GM15510 (cell line): ENCODE measurements around the gene SNN.

Source experiments
- POLR2A ChIP-seq: IDR thresholded peaks from 3 replicates; pipeline ENCODE4 v1.6.1; 2011; ENCODE audit warnings: borderline replicate concordance; ENCODE audit not compliant: insufficient read length; ENCODE audit errors: extremely low read depth

SNN gene

GRCh38 chr16:11649276-11649675 lies 19.0 kb upstream of the SNN start:
- no peak for TF ChIP-seq POLR2A

GRCh38 chr16:11650641-11651591 lies 17.3 kb upstream of the SNN start:
- no peak for TF ChIP-seq POLR2A

- no peak for TF ChIP-seq POLR2A
Observed at GRCh38 chr16:11651796-11652195, 16.5 kb upstream of the SNN start.

- TF ChIP-seq POLR2A: no peak
Observed at GRCh38 chr16:11655655-11656054, 12.6 kb upstream of the SNN start.

- no peak for TF ChIP-seq POLR2A
Observed at GRCh38 chr16:11657556-11657955, 10.7 kb upstream of the SNN start.

- TF ChIP-seq POLR2A: no peak
Observed at GRCh38 chr16:11658896-11659708, 9.2 kb upstream of the SNN start.

- TF ChIP-seq POLR2A: no peak
Observed at GRCh38 chr16:11660565-11660964, 7.7 kb upstream of the SNN start.

GRCh38 chr16:11662582-11662981 lies 5.7 kb upstream of the SNN start:
- no peak for TF ChIP-seq POLR2A

GRCh38 chr16:11665071-11665491 lies 3.2 kb upstream of the SNN start:
- no peak for TF ChIP-seq POLR2A

GRCh38 chr16:11666103-11667055 lies 1.9 kb upstream of the SNN start:
- TF ChIP-seq POLR2A: no peak

GRCh38 chr16:11667221-11667823 lies 933 bp upstream of the SNN start:
- TF ChIP-seq POLR2A: no peak

GRCh38 chr16:11668623-11669379 lies 546 bp downstream of the SNN start:
- TF ChIP-seq POLR2A: no peak
